ENCODE data around the gene LINGO1. TPM values are rescaled to one million over a fixed set of nuclear protein-coding genes. Genes with fewer than 3 reads are reported as not detected.

LINGO1 gene
- total RNA-seq, 4 donors from 2014 or later: 0.13 to 0.87 (median 0.35) TPM

- Histone ChIP-seq H3K27me3 (peaks cover 33% of the 10 kb centered on the region), H3K36me3 (no peaks in the 10 kb centered on the region), H3K4me1 (no peaks in the 10 kb centered on the region), H3K27ac (no peak overlapping the region), H3K4me3 (no peak overlapping the region), H3K9me3 (peaks cover 0 to 14% (median 0%) of the 10 kb centered on the region in 3 donors)
- WGBS, 2 donors (ENCODE audit: low coverage in 1 of 2): 44 to 88% methylated on average over 1 to 2 of the region's 2 CpGs
- TF ChIP-seq CTCF (IDR thresholded peaks at IDR 0.05) (no peak), POLR2A (IDR thresholded peaks at IDR 0.05) (no peak), POLR2AphosphoS5 (IDR thresholded peaks at IDR 0.05) (no peak), EP300 (IDR thresholded peaks at IDR 0.05) (no peak)
- ATAC-seq: no peak
These were observed 17.6 kb upstream of the LINGO1 start for GRCh38 chr15:77650265-77650664.

- H3K4me3 ChIP-seq: no peak overlapping the region
- no peak for ATAC-seq
- no peak overlapping the region for H3K27ac ChIP-seq
- H3K9me3 ChIP-seq: peaks cover 0 to 13% (median 0%) of the 10 kb centered on the region in 3 donors
- no peak for TF ChIP-seq EP300 (IDR thresholded peaks at IDR 0.05)
- TF ChIP-seq CTCF (IDR thresholded peaks at IDR 0.05): no peak
- WGBS, 2 donors (ENCODE audit: low coverage in 1 of 2): 40 to 100% methylated on average over 2 of the region's 3 CpGs
- H3K4me1 ChIP-seq: no peaks in the 10 kb centered on the region
- peaks cover 27% of the 10 kb centered on the region for H3K27me3 ChIP-seq
- no peaks in the 10 kb centered on the region for H3K36me3 ChIP-seq
These were observed 16.9 kb upstream of the LINGO1 start for GRCh38 chr15:77649610-77650009.

- 62 to 81% methylated on average over 2 to 5 of the region's 6 CpGs for WGBS, 2 donors (ENCODE audit: low coverage in 1 of 2)
- Histone ChIP-seq H3K9me3 (peaks cover 0 to 7% (median 0%) of the 10 kb centered on the region in 3 donors), H3K36me3 (no peaks in the 10 kb centered on the region), H3K27me3 (peaks cover 21% of the 10 kb centered on the region), H3K4me1 (no peaks in the 10 kb centered on the region), H3K4me3 (no peak overlapping the region), H3K27ac (no peak overlapping the region)
- ATAC-seq: no peak
- TF ChIP-seq POLR2A (IDR thresholded peaks at IDR 0.05): no peak
- no peak for TF ChIP-seq POLR2AphosphoS5 (IDR thresholded peaks at IDR 0.05)
- TF ChIP-seq CTCF (IDR thresholded peaks at IDR 0.05): no peak
- TF ChIP-seq EP300 (IDR thresholded peaks at IDR 0.05): no peak
These were observed 16.3 kb upstream of the LINGO1 start for GRCh38 chr15:77649017-77649416.

- ATAC-seq: no peak
- 86% methylated on average over 4 of the region's 4 CpGs; no CpG with 5 or more reads in 1 of the 2 donors for WGBS, 2 donors (ENCODE audit: low coverage in 1 of 2)
- Histone ChIP-seq H3K36me3 (no peaks in the 10 kb centered on the region), H3K27me3 (peaks cover 19% of the 10 kb centered on the region), H3K4me3 (no peak overlapping the region), H3K9me3 (no peaks in the 10 kb centered on the region), H3K27ac (no peak overlapping the region), H3K4me1 (no peaks in the 10 kb centered on the region)
- TF ChIP-seq POLR2A (IDR thresholded peaks at IDR 0.05) (no peak), POLR2AphosphoS5 (IDR thresholded peaks at IDR 0.05) (no peak), CTCF (IDR thresholded peaks at IDR 0.05) (no peak), EP300 (IDR thresholded peaks at IDR 0.05) (no peak)
These were observed 15.2 kb upstream of the LINGO1 start for GRCh38 chr15:77647961-77648360.

- Histone ChIP-seq H3K36me3 (no peaks in the 10 kb centered on the region), H3K4me1 (no peaks in the 10 kb centered on the region), H3K9me3 (no peaks in the 10 kb centered on the region), H3K27me3 (peaks cover 36% of the 10 kb centered on the region), H3K27ac (no peak overlapping the region), H3K4me3 (no peak overlapping the region)
- ATAC-seq: no peak
- 80% methylated on average over 1 of the region's 8 CpGs; no CpG with 5 or more reads in 1 of the 2 donors for WGBS, 2 donors (ENCODE audit: low coverage in 1 of 2)
- TF ChIP-seq POLR2AphosphoS5 (IDR thresholded peaks at IDR 0.05): no peak
- TF ChIP-seq POLR2A (IDR thresholded peaks at IDR 0.05): no peak
- TF ChIP-seq EP300 (IDR thresholded peaks at IDR 0.05): no peak
- no peak for TF ChIP-seq CTCF (IDR thresholded peaks at IDR 0.05)
These were observed 13.5 kb upstream of the LINGO1 start for GRCh38 chr15:77646104-77646694.
